ENCODE results near the gene ZNF76.

ZNF76 gene

GRCh38 chr6:35265523-35265922, 6.0 kb downstream of the ZNF76 start:
- Histone ChIP-seq H3K36me3 (ENCODE audit: insufficient read depth, low read length) (no peaks in the 10 kb centered on the region), H3K27ac (no peak overlapping the region), H3K9ac (ENCODE audit: insufficient read length) (no peak overlapping the region), H3K4me3 (no peak overlapping the region), H3K9me3 (ENCODE audit: low read depth, low read length) (no peaks in the 10 kb centered on the region)
- TF ChIP-seq POLR2AphosphoS5 (IDR thresholded peaks at IDR 0.05; ENCODE audit: borderline replicate concordance, low read depth, low read length): no peak
- TF ChIP-seq EZH2 (IDR thresholded peaks at IDR 0.05): no peak
- TF ChIP-seq FOXP2 (optimal IDR thresholded peaks at IDR 0.05; ENCODE audit: control extremely low read depth, extremely low read length, insufficient read depth): no peak
- DNase-seq (ENCODE audit: low read depth, low spot score): no peak

- no peak for DNase-seq (ENCODE audit: low read depth, low spot score)
- H3K27ac ChIP-seq: no peak overlapping the region
- TF ChIP-seq FOXP2 (optimal IDR thresholded peaks at IDR 0.05; ENCODE audit: control extremely low read depth, extremely low read length, insufficient read depth) (no peak), POLR2AphosphoS5 (IDR thresholded peaks at IDR 0.05; ENCODE audit: borderline replicate concordance, low read depth, low read length) (no peak), EZH2 (IDR thresholded peaks at IDR 0.05) (no peak)
- no peaks in the 10 kb centered on the region for H3K36me3 ChIP-seq (ENCODE audit: insufficient read depth, low read length)
- H3K4me3 ChIP-seq: no peak overlapping the region
- no peak overlapping the region for H3K9ac ChIP-seq (ENCODE audit: insufficient read length)
- H3K9me3 ChIP-seq (ENCODE audit: low read depth, low read length): no peaks in the 10 kb centered on the region
Measured at GRCh38 chr6:35267446-35267845, 7.9 kb downstream of the ZNF76 start.

GRCh38 chr6:35267897-35268296, 8.4 kb downstream of the ZNF76 start:
- no peak overlapping the region for H3K27ac ChIP-seq
- H3K9me3 ChIP-seq (ENCODE audit: low read depth, low read length): no peaks in the 10 kb centered on the region
- no peak overlapping the region for H3K9ac ChIP-seq (ENCODE audit: insufficient read length)
- no peaks in the 10 kb centered on the region for H3K36me3 ChIP-seq (ENCODE audit: insufficient read depth, low read length)
- DNase-seq (ENCODE audit: low read depth, low spot score): no peak
- TF ChIP-seq FOXP2 (optimal IDR thresholded peaks at IDR 0.05; ENCODE audit: control extremely low read depth, extremely low read length, insufficient read depth): no peak
- TF ChIP-seq POLR2AphosphoS5 (IDR thresholded peaks at IDR 0.05; ENCODE audit: borderline replicate concordance, low read depth, low read length): no peak
- no peak for TF ChIP-seq EZH2 (IDR thresholded peaks at IDR 0.05)
- no peak overlapping the region for H3K4me3 ChIP-seq

- Histone ChIP-seq H3K27ac (no peak overlapping the region), H3K9me3 (ENCODE audit: low read depth, low read length) (no peaks in the 10 kb centered on the region), H3K4me3 (no peak overlapping the region), H3K9ac (ENCODE audit: insufficient read length) (no peak overlapping the region), H3K36me3 (ENCODE audit: insufficient read depth, low read length) (no peaks in the 10 kb centered on the region)
- no peak for TF ChIP-seq FOXP2 (optimal IDR thresholded peaks at IDR 0.05; ENCODE audit: control extremely low read depth, extremely low read length, insufficient read depth)
- TF ChIP-seq EZH2 (IDR thresholded peaks at IDR 0.05): no peak
- TF ChIP-seq POLR2AphosphoS5 (IDR thresholded peaks at IDR 0.05; ENCODE audit: borderline replicate concordance, low read depth, low read length): no peak
- DNase-seq (ENCODE audit: low read depth, low spot score): no peak
Measured at GRCh38 chr6:35272005-35272404, 12.5 kb downstream of the ZNF76 start.

- Histone ChIP-seq H3K36me3 (ENCODE audit: insufficient read depth, low read length) (no peaks in the 10 kb centered on the region), H3K9me3 (ENCODE audit: low read depth, low read length) (no peaks in the 10 kb centered on the region), H3K9ac (ENCODE audit: insufficient read length) (no peak overlapping the region), H3K27ac (no peak overlapping the region), H3K4me3 (no peak overlapping the region)
- no peak for TF ChIP-seq POLR2AphosphoS5 (IDR thresholded peaks at IDR 0.05; ENCODE audit: borderline replicate concordance, low read depth, low read length)
- no peak for TF ChIP-seq EZH2 (IDR thresholded peaks at IDR 0.05)
- TF ChIP-seq FOXP2 (optimal IDR thresholded peaks at IDR 0.05; ENCODE audit: control extremely low read depth, extremely low read length, insufficient read depth): no peak
- no peak for DNase-seq (ENCODE audit: low read depth, low spot score)
Measured at GRCh38 chr6:35273822-35274559, 14.5 kb downstream of the ZNF76 start.

GRCh38 chr6:35275744-35276260, 16.3 kb downstream of the ZNF76 start:
- H3K9ac ChIP-seq (ENCODE audit: insufficient read length): no peak overlapping the region
- DNase-seq (ENCODE audit: low read depth, low spot score): no peak

GRCh38 chr6:35278708-35279107, 19.2 kb downstream of the ZNF76 start:
- Histone ChIP-seq H3K9me3 (ENCODE audit: low read depth, low read length) (no peaks in the 10 kb centered on the region), H3K9ac (ENCODE audit: insufficient read length) (no peak overlapping the region), H3K36me3 (ENCODE audit: insufficient read depth, low read length) (peaks cover 4% of the 10 kb centered on the region; the same call in 1 of the 2 replicates), H3K27ac (no peak overlapping the region), H3K4me3 (no peak overlapping the region)
- no peak for TF ChIP-seq EZH2 (IDR thresholded peaks at IDR 0.05)
- no peak for TF ChIP-seq FOXP2 (optimal IDR thresholded peaks at IDR 0.05; ENCODE audit: control extremely low read depth, extremely low read length, insufficient read depth)
- no peak for TF ChIP-seq POLR2AphosphoS5 (IDR thresholded peaks at IDR 0.05; ENCODE audit: borderline replicate concordance, low read depth, low read length)
- no peak for DNase-seq (ENCODE audit: low read depth, low spot score)

More at GRCh38 chr6:35275744-35276260, 16.3 kb downstream of the ZNF76 start:
- TF ChIP-seq POLR2AphosphoS5 (IDR thresholded peaks at IDR 0.05; ENCODE audit: borderline replicate concordance, low read depth, low read length) (no peak), FOXP2 (optimal IDR thresholded peaks at IDR 0.05; ENCODE audit: control extremely low read depth, extremely low read length, insufficient read depth) (no peak), EZH2 (IDR thresholded peaks at IDR 0.05) (no peak)
- no peak overlapping the region for H3K27ac ChIP-seq
- H3K9me3 ChIP-seq (ENCODE audit: low read depth, low read length): no peaks in the 10 kb centered on the region
- no peak overlapping the region for H3K4me3 ChIP-seq
- no peaks in the 10 kb centered on the region for H3K36me3 ChIP-seq (ENCODE audit: insufficient read depth, low read length)

GRCh38 chr6:35280903-35281302, 21.4 kb downstream of the ZNF76 start:
- Histone ChIP-seq H3K9ac (ENCODE audit: insufficient read length) (no peak overlapping the region), H3K4me3 (no peak overlapping the region), H3K36me3 (ENCODE audit: insufficient read depth, low read length) (peaks cover 10% of the 10 kb centered on the region), H3K9me3 (ENCODE audit: low read depth, low read length) (no peaks in the 10 kb centered on the region), H3K27ac (no peak overlapping the region)
- no peak for TF ChIP-seq POLR2AphosphoS5 (IDR thresholded peaks at IDR 0.05; ENCODE audit: borderline replicate concordance, low read depth, low read length)
- TF ChIP-seq FOXP2 (optimal IDR thresholded peaks at IDR 0.05; ENCODE audit: control extremely low read depth, extremely low read length, insufficient read depth): no peak
- TF ChIP-seq EZH2 (IDR thresholded peaks at IDR 0.05): no peak
- no peak for DNase-seq (ENCODE audit: low read depth, low spot score)
